ENCODE results near the gene ABHD16A. TPM values are rescaled to one million over a fixed set of nuclear protein-coding genes. Genes with fewer than 3 reads are reported as not detected.
A peak's percentile ranks its signal among the peaks of the same experiment; 100 is the strongest.

Gene ABHD16A
- total and polyA plus RNA-seq, 2 of the 13 experiments (the other 11 are each of a cell fraction or from before 2014, with no cell fraction given): 43.5 to 45.4 TPM

DNA sequence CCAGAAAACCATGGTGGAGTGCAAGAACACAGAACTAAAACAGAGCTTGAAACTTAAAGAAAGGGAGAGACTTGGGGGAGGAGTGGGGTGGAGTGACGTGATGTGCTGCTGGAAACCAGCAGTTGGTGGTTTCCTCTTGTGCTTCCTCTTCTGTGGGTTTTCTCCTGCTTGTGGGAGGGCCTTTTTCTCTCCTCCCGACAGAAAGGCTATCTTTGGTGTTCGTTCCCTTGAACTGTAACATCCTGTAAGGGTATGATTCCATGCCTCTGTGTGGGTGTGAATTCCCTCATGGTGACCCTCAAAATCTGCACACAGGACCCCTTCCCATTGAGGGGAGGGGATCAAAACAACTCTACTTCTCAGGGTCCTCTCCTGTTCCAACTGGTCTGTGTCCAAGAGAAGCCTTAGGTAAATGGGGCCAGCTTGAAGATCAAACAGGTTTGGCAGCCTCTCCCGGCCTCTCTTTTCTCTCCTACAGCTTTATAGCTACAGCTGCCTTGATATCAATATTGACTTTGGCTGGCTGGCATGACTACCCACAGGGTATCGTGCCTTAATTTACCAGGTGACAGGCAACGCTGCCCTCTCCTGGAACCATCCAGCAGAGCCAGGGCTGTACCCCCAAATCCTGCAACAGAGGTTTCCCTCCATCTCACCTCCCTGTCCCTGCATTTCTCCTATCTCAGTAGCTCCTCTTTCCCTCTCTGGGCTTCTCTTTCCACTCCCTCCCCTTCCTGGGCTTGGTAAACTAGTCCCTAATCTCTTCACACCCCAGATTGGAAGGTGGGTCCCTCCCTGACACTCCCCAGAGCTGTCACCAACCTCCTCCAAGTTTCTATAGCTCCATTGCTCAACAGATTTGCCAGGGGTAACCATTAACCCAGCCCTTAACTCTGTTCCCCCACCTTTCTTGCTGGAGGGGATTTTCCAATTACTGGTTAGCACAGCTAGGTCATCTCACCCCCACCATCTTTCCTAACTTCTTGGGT lies 35.2 kb upstream of the ABHD16A start (continued):
- peak; percentile 99 for TF ChIP-seq RERE (CRISPR knock-in tag; IDR thresholded peaks at IDR 0.05; ENCODE audit: low read depth)
- TF ChIP-seq SP5 (CRISPR knock-in tag; IDR thresholded peaks at IDR 0.05; ENCODE audit: borderline replicate concordance, low read depth): peak; percentile 100
- TF ChIP-seq ZSCAN31 (CRISPR knock-in tag; IDR thresholded peaks at IDR 0.05; ENCODE audit: low read depth): peak; percentile 82; the same call in 1 of the 2 replicates
- peak; percentile 57 for TF ChIP-seq ZNF792 (CRISPR knock-in tag; IDR thresholded peaks at IDR 0.05)
- TF ChIP-seq ZNF598 (CRISPR knock-in tag; IDR thresholded peaks at IDR 0.05; ENCODE audit: borderline replicate concordance): 0 out of 2 replicates have a peak, but pooled peaks have one; percentile 15
- TF ChIP-seq HDAC2 (CRISPR knock-in tag; IDR thresholded peaks at IDR 0.05): peak; percentile 94
- TF ChIP-seq REPIN1 (CRISPR knock-in tag; IDR thresholded peaks at IDR 0.05; ENCODE audit: borderline replicate concordance, low read depth): peak; percentile 71; the same call in 1 of the 2 replicates
- TF ChIP-seq, protein P1, sequence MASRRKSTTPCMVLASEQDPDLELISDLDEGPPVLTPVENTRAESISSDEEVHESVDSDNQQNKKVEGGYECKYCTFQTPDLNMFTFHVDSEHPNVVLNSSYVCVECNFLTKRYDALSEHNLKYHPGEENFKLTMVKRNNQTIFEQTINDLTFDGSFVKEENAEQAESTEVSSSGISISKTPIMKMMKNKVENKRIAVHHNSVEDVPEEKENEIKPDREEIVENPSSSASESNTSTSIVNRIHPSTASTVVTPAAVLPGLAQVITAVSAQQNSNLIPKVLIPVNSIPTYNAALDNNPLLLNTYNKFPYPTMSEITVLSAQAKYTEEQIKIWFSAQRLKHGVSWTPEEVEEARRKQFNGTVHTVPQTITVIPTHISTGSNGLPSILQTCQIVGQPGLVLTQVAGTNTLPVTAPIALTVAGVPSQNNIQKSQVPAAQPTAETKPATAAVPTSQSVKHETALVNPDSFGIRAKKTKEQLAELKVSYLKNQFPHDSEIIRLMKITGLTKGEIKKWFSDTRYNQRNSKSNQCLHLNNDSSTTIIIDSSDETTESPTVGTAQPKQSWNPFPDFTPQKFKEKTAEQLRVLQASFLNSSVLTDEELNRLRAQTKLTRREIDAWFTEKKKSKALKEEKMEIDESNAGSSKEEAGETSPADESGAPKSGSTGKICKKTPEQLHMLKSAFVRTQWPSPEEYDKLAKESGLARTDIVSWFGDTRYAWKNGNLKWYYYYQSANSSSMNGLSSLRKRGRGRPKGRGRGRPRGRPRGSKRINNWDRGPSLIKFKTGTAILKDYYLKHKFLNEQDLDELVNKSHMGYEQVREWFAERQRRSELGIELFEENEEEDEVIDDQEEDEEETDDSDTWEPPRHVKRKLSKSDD (CRISPR knock-in tag; IDR thresholded peaks at IDR 0.05; ENCODE audit: low read depth): 0 out of 2 replicates have a peak, but pooled peaks have one; percentile 34
- peak; percentile 82 for TF ChIP-seq TEAD3 (CRISPR knock-in tag; optimal IDR thresholded peaks at IDR 0.05; ENCODE audit: borderline replicate concordance)
- no peak for TF ChIP-seq ZNF460 (CRISPR knock-in tag; IDR thresholded peaks at IDR 0.05; ENCODE audit: borderline replicate concordance)
- TF ChIP-seq POLR2AphosphoS5 (IDR thresholded peaks at IDR 0.05; ENCODE audit: low read depth, low read length): peak; percentile 66
- TF ChIP-seq TCF7 (IDR thresholded peaks at IDR 0.05; ENCODE audit: low read depth): peak; percentile 81
- TF ChIP-seq RCOR2 (CRISPR knock-in tag; IDR thresholded peaks at IDR 0.05): peak; percentile 58; the same call in 1 of the 2 replicates
- peak; percentile 65; the same call in 1 of the 2 replicates for TF ChIP-seq ZNF501 (CRISPR knock-in tag; IDR thresholded peaks at IDR 0.05)
- TF ChIP-seq, protein P2, sequence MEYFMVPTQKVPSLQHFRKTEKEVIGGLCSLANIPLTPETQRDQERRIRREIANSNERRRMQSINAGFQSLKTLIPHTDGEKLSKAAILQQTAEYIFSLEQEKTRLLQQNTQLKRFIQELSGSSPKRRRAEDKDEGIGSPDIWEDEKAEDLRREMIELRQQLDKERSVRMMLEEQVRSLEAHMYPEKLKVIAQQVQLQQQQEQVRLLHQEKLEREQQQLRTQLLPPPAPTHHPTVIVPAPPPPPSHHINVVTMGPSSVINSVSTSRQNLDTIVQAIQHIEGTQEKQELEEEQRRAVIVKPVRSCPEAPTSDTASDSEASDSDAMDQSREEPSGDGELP (IDR thresholded peaks at IDR 0.05; ENCODE audit: borderline replicate concordance, low read depth): peak; percentile 41; the same call in 1 of the 2 replicates
- TF ChIP-seq PHF20 (CRISPR knock-in tag; IDR thresholded peaks at IDR 0.05): peak; percentile 52
- TF ChIP-seq ZNF230 (CRISPR knock-in tag; IDR thresholded peaks at IDR 0.05): 0 out of 2 replicates have a peak, but pooled peaks have one; percentile 22
- TF ChIP-seq, protein P3, sequence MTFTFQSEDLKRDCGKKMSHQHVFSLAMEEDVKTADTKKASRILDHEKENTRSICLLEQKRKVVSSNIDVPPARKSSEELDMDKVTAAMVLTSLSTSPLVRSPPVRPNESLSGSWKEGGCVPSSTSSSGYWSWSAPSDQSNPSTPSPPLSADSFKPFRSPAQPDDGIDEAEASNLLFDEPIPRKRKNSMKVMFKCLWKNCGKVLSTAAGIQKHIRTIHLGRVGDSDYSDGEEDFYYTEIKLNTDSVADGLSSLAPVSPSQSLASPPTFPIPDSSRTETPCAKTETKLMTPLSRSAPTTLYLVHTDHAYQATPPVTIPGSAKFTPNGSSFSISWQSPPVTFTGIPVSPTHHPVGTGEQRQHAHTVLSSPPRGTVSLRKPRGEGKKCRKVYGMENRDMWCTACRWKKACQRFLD (CRISPR knock-in tag; IDR thresholded peaks at IDR 0.05; ENCODE audit: borderline replicate concordance): 0 out of 2 replicates have a peak, but pooled peaks have one; percentile 23
